HCT116 (cell line): ENCODE measurements around the gene FBLN7. TPM values are rescaled to one million over a fixed set of nuclear protein-coding genes. Genes with fewer than 3 reads are reported as not detected.

Experiments
- ATAC-seq: fragments of 200-7000 bp; cut with Tn5 transposase; 2 replicates; pipeline ENCODE4 v1.9.1; 2020; ENCODE audit warnings: mild to moderate bottlenecking, moderate library complexity
- BruUV-seq: library from RNA; stranded (reverse); fragments of 400-500 nt; replicated peaks from 2 replicates; lab custom pipeline; 2021; lab: Mats Ljungman, UMichigan
- CTCF ChIA-PET: fragments of 300-600 bp; sonication (Branson Sonifier 250); formaldehyde crosslinking; loops from one replicate; lab custom pipeline; 2021; ENCODE audit warnings: antibody characterized with exemption; lab: Charles Lee
- POLR2A ChIA-PET: fragments of 300-600, 350-600 bp; sonication (Branson Sonifier 250); formaldehyde crosslinking; loops from one replicate; lab custom pipeline; 2021; ENCODE audit warnings: antibody characterized with exemption; lab: Charles Lee
- RAD21 ChIA-PET, 2 experiments: fragments of 300-600 bp; sonication (Branson Sonifier 250); formaldehyde crosslinking; loops; one replicate each; lab custom pipeline; 2023; ENCODE audit warnings: low total read pairs in 2 of 2; ENCODE audit not compliant: uncharacterized antibody in 2 of 2, unreplicated experiment in 2 of 2, low non-redundant PET in 1 of 2; lab: Charles Lee
- DNase-seq: peaks from one replicate; pipeline ENCODE4 v3.0.0-alpha.2; 2010; ENCODE audit warnings: low read depth, low spot score
- H2AFZ ChIP-seq: fragments of 200-600 bp; shearing (Covaris generic), sonication (generic); 2 replicates; pipeline ENCODE4 v1.6.1; 2017; ENCODE audit warnings: low read depth, mixed run types, mixed read lengths, antibody characterized with exemption, low read length; ENCODE audit not compliant: poor library complexity, severe bottlenecking
- H3K27ac ChIP-seq: 2 replicates; pipeline ENCODE4 v1.5.1; 2012; ENCODE audit warnings: low read depth, low read length
- H3K27me3 ChIP-seq: fragments of 200-600 bp; sonication (generic); 2 replicates; pipeline ENCODE4 v1.6.1; 2016; ENCODE audit warnings: mixed run types, low read length, mixed read lengths; ENCODE audit not compliant: insufficient read depth
- H3K36me3 ChIP-seq, 2 experiments: fragments of 200-500 bp in 1 of 2; fragments of 200-600 bp in 1 of 2; sonication (Bioruptor generic) in 1 of 2; sonication (generic) in 1 of 2; 2 replicates each; pipeline versions ENCODE4 v1.5.1 to v1.6.1; 2014 to 2016; ENCODE audit warnings: low read length in 2 of 2, inconsistent platforms in 1 of 2, mixed read lengths in 1 of 2, mixed run types in 1 of 2; ENCODE audit not compliant: insufficient read depth in 2 of 2, control insufficient read depth in 1 of 2
- H3K4me1 ChIP-seq, 2 experiments: fragments of 200-600 bp in 1 of 2; sonication (generic) in 1 of 2; 2 replicates each; pipeline versions ENCODE4 v1.5.1 to v1.6.1; 2012 to 2017; ENCODE audit warnings: low read length in 2 of 2, inconsistent platforms in 1 of 2, mild to moderate bottlenecking in 1 of 2, mixed read lengths in 1 of 2, mixed run types in 1 of 2, moderate library complexity in 1 of 2; ENCODE audit not compliant: insufficient read depth in 2 of 2, control insufficient read depth in 1 of 2
- H3K4me2 ChIP-seq: fragments of 200-600 bp; sonication (generic); 2 replicates; pipeline ENCODE4 v1.6.1; 2017; ENCODE audit warnings: mixed run types, low read length, mixed read lengths
- H3K4me3 ChIP-seq, 2 experiments: fragments of 200-600 bp in 1 of 2; sonication (generic) in 1 of 2; replicated peaks in 1 of 2; 2 replicates each; pipeline ENCODE4 v1.5.1; 2011 to 2016; ENCODE audit warnings: low read length in 2 of 2, control low read depth in 1 of 2, low read depth in 1 of 2, mild to moderate bottlenecking in 1 of 2, mixed read lengths in 1 of 2, mixed run types in 1 of 2
- H3K79me2 ChIP-seq: fragments of 200-600 bp; sonication (generic); 2 replicates; pipeline ENCODE4 v1.6.1; 2017; ENCODE audit warnings: mild to moderate bottlenecking, mixed run types, low read length, moderate library complexity, mixed read lengths; ENCODE audit not compliant: insufficient read depth
- H3K9ac ChIP-seq: fragments of 200-600 bp; sonication (generic); 2 replicates; pipeline ENCODE4 v1.6.1; 2016; ENCODE audit warnings: low read length, mixed read lengths
- H3K9me2 ChIP-seq: fragments of 200-600 bp; sonication (generic), shearing (Covaris generic); 2 replicates; pipeline ENCODE4 v1.6.1; 2017; ENCODE audit warnings: mixed run types, mild to moderate bottlenecking, moderate library complexity; ENCODE audit not compliant: insufficient read depth
- H3K9me3 ChIP-seq, 2 experiments: fragments of 200-500 bp in 1 of 2; fragments of 200-600 bp in 1 of 2; sonication (Bioruptor generic) in 1 of 2; sonication (generic) in 1 of 2; 2 replicates each; pipeline ENCODE4 v1.6.1; 2014 to 2017; ENCODE audit warnings: low read length in 2 of 2, mixed read lengths in 2 of 2, inconsistent platforms in 1 of 2, low read depth in 1 of 2, mild to moderate bottlenecking in 1 of 2, mixed run types in 1 of 2, moderate library complexity in 1 of 2; ENCODE audit not compliant: control insufficient read depth in 1 of 2, insufficient read depth in 1 of 2
- H4K20me1 ChIP-seq: fragments of 200-600 bp; sonication (generic), shearing (Covaris generic); 2 replicates; pipeline ENCODE4 v1.6.1; 2017; ENCODE audit warnings: mixed run types, mild to moderate bottlenecking, moderate library complexity; ENCODE audit not compliant: insufficient read depth
- EGR1 ChIP-seq: IDR thresholded peaks from 2 replicates; pipeline ENCODE4 v1.6.1; 2012; ENCODE audit warnings: low read depth
- FOSL1 ChIP-seq: IDR thresholded peaks from 2 replicates; pipeline ENCODE4 v1.6.1; 2012; ENCODE audit warnings: low read depth
- JUND ChIP-seq: IDR thresholded peaks from 2 replicates; pipeline ENCODE4 v1.6.1; 2012
- POLR2A ChIP-seq: IDR thresholded peaks from 2 replicates; pipeline ENCODE4 v1.7.0; 2011; ENCODE audit warnings: borderline replicate concordance; ENCODE audit not compliant: insufficient read depth, insufficient read length; ENCODE audit errors: extremely low read depth
- POLR2AphosphoS5 ChIP-seq: IDR thresholded peaks from 2 replicates; pipeline ENCODE4 v1.6.1; 2011; ENCODE audit warnings: mild to moderate bottlenecking, low read depth, low read length, moderate library complexity
- RAD21 ChIP-seq: IDR thresholded peaks from 2 replicates; pipeline ENCODE4 v1.6.1; 2012; ENCODE audit warnings: low read depth, mild to moderate bottlenecking
- SIN3A ChIP-seq: IDR thresholded peaks from 2 replicates; pipeline ENCODE4 v1.6.1; 2012; ENCODE audit warnings: low read depth
- ZFX ChIP-seq: fragments of 450-650 bp; IDR thresholded peaks from 2 replicates; pipeline ENCODE4 v1.6.1; 2017
- ZNF274 ChIP-seq: fragments of 200-500 bp; sonication (Bioruptor generic); IDR thresholded peaks from 2 replicates; pipeline ENCODE4 v1.6.1; 2014; ENCODE audit warnings: mild to moderate bottlenecking, low read depth, low read length, inconsistent platforms
- intact Hi-C: fragments of 100-400 bp; cut with micrococcal nuclease; formaldehyde crosslinking; loops from 2 replicates; pipeline ENCODE4 v1.10.0; 2022
- total RNA-seq: library from RNA; stranded (reverse); gene quantifications from one replicate; pipeline ENCODE4 v1.2.1, GENCODE V29; 2021; ENCODE audit not compliant: unreplicated experiment
- TF ChIP-seq, protein P1 (sequence below), 3 experiments: fragments of 200-600 bp in 1 of 3; sonication (generic) in 1 of 3; IDR thresholded peaks in 2 of 3; conservative IDR thresholded peaks in 1 of 3; 2 replicates each; pipeline ENCODE4 v1.5.1; 2012 to 2017; ENCODE audit warnings: low read depth in 2 of 3, low read length in 2 of 3, antibody characterized with exemption in 1 of 3, borderline replicate concordance in 1 of 3, control low read depth in 1 of 3, mild to moderate bottlenecking in 1 of 3, mixed read lengths in 1 of 3, mixed run types in 1 of 3, moderate library complexity in 1 of 3; ENCODE audit not compliant: insufficient read depth in 1 of 3
- TF ChIP-seq, protein P2 (sequence below): IDR thresholded peaks from 2 replicates; pipeline ENCODE4 v1.6.1; 2012
- TF ChIP-seq, protein P3 (sequence below): IDR thresholded peaks from 2 replicates; pipeline ENCODE4 v1.6.1; 2011; ENCODE audit warnings: mild to moderate bottlenecking, low read length, moderate library complexity; ENCODE audit not compliant: insufficient replicate concordance; ENCODE audit errors: extremely low read depth
- TF ChIP-seq, protein P4 (sequence below): IDR thresholded peaks from 2 replicates; pipeline ENCODE4 v1.6.1; 2012

Gene FBLN7
- total RNA-seq, 1 experiment from 2014 or later, result 0.34 TPM

DNA sequence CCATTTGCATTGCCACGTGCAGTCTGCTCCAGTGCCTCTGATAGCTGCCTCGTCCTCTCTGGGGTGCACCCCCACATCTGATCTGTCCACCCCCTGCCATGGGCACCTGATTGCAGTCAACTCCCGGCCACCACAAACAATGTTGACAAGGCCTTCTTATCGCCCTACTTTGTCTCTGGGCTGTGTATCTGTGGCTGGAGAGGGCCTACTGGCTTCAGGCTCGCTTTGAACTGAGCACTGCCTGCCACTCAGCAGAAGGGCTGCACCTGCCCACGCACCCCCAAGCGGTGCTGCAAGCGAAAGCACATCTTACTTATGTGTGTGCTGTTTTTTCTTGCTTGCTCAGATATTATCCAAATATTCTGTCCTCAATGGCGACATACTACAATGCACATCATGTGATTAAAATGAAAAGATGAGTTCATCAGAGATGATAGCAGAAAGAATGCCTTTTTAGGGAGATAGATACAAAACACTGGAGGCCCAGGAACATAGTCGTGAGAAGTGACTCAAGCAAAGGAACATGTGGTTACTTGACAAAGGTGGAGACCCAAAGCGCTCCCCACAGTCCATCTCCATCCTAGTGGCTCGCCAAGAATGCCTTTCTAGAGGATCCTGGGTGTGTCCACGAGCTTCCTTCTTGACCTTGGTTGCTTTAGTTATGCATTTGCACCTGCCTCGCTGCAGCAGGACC is 28.8 kb downstream of the FBLN7 start:
- intact Hi-C loops, result no loop called here
- POLR2A ChIA-PET, result no interaction called here
- TF ChIP-seq, protein P1, sequence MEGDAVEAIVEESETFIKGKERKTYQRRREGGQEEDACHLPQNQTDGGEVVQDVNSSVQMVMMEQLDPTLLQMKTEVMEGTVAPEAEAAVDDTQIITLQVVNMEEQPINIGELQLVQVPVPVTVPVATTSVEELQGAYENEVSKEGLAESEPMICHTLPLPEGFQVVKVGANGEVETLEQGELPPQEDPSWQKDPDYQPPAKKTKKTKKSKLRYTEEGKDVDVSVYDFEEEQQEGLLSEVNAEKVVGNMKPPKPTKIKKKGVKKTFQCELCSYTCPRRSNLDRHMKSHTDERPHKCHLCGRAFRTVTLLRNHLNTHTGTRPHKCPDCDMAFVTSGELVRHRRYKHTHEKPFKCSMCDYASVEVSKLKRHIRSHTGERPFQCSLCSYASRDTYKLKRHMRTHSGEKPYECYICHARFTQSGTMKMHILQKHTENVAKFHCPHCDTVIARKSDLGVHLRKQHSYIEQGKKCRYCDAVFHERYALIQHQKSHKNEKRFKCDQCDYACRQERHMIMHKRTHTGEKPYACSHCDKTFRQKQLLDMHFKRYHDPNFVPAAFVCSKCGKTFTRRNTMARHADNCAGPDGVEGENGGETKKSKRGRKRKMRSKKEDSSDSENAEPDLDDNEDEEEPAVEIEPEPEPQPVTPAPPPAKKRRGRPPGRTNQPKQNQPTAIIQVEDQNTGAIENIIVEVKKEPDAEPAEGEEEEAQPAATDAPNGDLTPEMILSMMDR (IDR thresholded peaks at IDR 0.05 in 2 of 3, conservative IDR thresholded peaks at IDR 0.05 in 1 of 3; ENCODE audit: borderline replicate concordance in 1 of 3, insufficient read depth in 1 of 3, low read depth in 2 of 3, low read length in 2 of 3), result no peak
- TF ChIP-seq EGR1 (no peak), SIN3A (no peak), POLR2A (no peak), POLR2AphosphoS5 (no peak), RAD21 (no peak), ZNF274 (no peak), FOSL1 (no peak), ZFX (no peak), JUND (no peak)
- TF ChIP-seq, protein P2, sequence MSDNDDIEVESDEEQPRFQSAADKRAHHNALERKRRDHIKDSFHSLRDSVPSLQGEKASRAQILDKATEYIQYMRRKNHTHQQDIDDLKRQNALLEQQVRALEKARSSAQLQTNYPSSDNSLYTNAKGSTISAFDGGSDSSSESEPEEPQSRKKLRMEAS, result no peak
- TF ChIP-seq, protein P3, sequence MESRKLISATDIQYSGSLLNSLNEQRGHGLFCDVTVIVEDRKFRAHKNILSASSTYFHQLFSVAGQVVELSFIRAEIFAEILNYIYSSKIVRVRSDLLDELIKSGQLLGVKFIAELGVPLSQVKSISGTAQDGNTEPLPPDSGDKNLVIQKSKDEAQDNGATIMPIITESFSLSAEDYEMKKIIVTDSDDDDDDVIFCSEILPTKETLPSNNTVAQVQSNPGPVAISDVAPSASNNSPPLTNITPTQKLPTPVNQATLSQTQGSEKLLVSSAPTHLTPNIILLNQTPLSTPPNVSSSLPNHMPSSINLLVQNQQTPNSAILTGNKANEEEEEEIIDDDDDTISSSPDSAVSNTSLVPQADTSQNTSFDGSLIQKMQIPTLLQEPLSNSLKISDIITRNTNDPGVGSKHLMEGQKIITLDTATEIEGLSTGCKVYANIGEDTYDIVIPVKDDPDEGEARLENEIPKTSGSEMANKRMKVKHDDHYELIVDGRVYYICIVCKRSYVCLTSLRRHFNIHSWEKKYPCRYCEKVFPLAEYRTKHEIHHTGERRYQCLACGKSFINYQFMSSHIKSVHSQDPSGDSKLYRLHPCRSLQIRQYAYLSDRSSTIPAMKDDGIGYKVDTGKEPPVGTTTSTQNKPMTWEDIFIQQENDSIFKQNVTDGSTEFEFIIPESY, result no peak
- TF ChIP-seq, protein P4, sequence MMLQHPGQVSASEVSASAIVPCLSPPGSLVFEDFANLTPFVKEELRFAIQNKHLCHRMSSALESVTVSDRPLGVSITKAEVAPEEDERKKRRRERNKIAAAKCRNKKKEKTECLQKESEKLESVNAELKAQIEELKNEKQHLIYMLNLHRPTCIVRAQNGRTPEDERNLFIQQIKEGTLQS, result no peak

More for the DNA sequence above, 28.8 kb downstream of the FBLN7 start:
- DNase-seq (no peak), ATAC-seq (no peak)
- no peaks in the 10 kb centered on the region for H3K9me2 ChIP-seq
- H3K4me1 ChIP-seq, result no peaks in the 10 kb centered on the region
- RAD21 ChIA-PET, result no interaction called here
- H3K27me3 ChIP-seq, result no peaks in the 10 kb centered on the region
- no peak overlapping the region for H3K4me3 ChIP-seq
- no peaks in the 10 kb centered on the region for H3K9me3 ChIP-seq
- no peak overlapping the region for H3K27ac ChIP-seq
- BruUV-seq, result no TSS peak
- H3K79me2 ChIP-seq, result no peaks in the 10 kb centered on the region
- H2AFZ ChIP-seq, result no peak overlapping the region
- H3K36me3 ChIP-seq, result no peaks in the 10 kb centered on the region
- no peak overlapping the region for H3K9ac ChIP-seq
- no peak overlapping the region for H3K4me2 ChIP-seq
- H4K20me1 ChIP-seq, result no peaks in the 10 kb centered on the region
- CTCF ChIA-PET, result no interaction called here
